GM19467 (cell line): ENCODE measurements around the gene KRT3.

ENCODE experiments used
- ATAC-seq: cut with Tn5 transposase; IDR thresholded peaks from one replicate; pipeline ENCODE4 v1.9.1; 2021; ENCODE audit warnings: mild to moderate bottlenecking, moderate library complexity; ENCODE audit not compliant: unreplicated experiment

KRT3 gene

GRCh38 chr12:52814710-52815155, 18.8 kb upstream of the KRT3 start:
- ATAC-seq: no peak

- ATAC-seq: no peak
Measured at GRCh38 chr12:52813885-52814709, 18.2 kb upstream of the KRT3 start, which contains the start of gene KRT4. KRT4 (minus strand) TSS chr12:52814116; CDS start chr12:52814058, 58 bp downstream.

- no peak for ATAC-seq
Measured at GRCh38 chr12:52813203-52813819, 17.4 kb upstream of the KRT3 start.

GRCh38 chr12:52812749-52813148, 16.8 kb upstream of the KRT3 start:
- no peak for ATAC-seq

GRCh38 chr12:52812073-52812400, 16.1 kb upstream of the KRT3 start:
- ATAC-seq: no peak

- no peak for ATAC-seq
Measured at GRCh38 chr12:52811191-52812072, 15.5 kb upstream of the KRT3 start.

- ATAC-seq: no peak
Measured at GRCh38 chr12:52810554-52810953, 14.6 kb upstream of the KRT3 start.

- ATAC-seq: no peak
Measured at GRCh38 chr12:52809166-52809565, 13.2 kb upstream of the KRT3 start.

- no peak for ATAC-seq
Measured at GRCh38 chr12:52808573-52809160, 12.8 kb upstream of the KRT3 start.

- no peak for ATAC-seq
Measured at GRCh38 chr12:52807544-52808470, 11.9 kb upstream of the KRT3 start.

GRCh38 chr12:52806821-52807543, 11.1 kb upstream of the KRT3 start:
- ATAC-seq: no peak

- ATAC-seq: no peak
Measured at GRCh38 chr12:52806169-52806811, 10.4 kb upstream of the KRT3 start.

- no peak for ATAC-seq
Measured at GRCh38 chr12:52805739-52806138, 9.8 kb upstream of the KRT3 start.

- ATAC-seq: no peak
Measured at GRCh38 chr12:52805000-52805399, 9.1 kb upstream of the KRT3 start.

- ATAC-seq: no peak
Measured at GRCh38 chr12:52802442-52802841, 6.5 kb upstream of the KRT3 start.

- ATAC-seq: no peak
Measured at GRCh38 chr12:52801773-52802172, 5.9 kb upstream of the KRT3 start.

GRCh38 chr12:52800259-52800917, 4.5 kb upstream of the KRT3 start:
- no peak for ATAC-seq

GRCh38 chr12:52799505-52800211, 3.7 kb upstream of the KRT3 start:
- ATAC-seq: no peak
